Body of pancreas (tissue), 4 donors: ENCODE measurements around the gene CTTNBP2NL.

Experiments used
- CTCF ChIP-seq, 7 experiments: fragments of 450-650 bp in 4 of 7; fragments of 200-600 bp in 3 of 7; sonication (generic) in 3 of 7; IDR thresholded peaks; one replicate each; pipeline ENCODE4 v1.5.1; 2016 to 2019; ENCODE audit warnings: antibody characterized with exemption in 7 of 7
- POLR2A ChIP-seq, 3 donors: fragments of 450-650 bp; IDR thresholded peaks; one replicate each; pipeline ENCODE4 v1.6.1; 2016; ENCODE audit warnings: antibody characterized with exemption in 3 of 3, mild to moderate bottlenecking in 2 of 3

DNA sequence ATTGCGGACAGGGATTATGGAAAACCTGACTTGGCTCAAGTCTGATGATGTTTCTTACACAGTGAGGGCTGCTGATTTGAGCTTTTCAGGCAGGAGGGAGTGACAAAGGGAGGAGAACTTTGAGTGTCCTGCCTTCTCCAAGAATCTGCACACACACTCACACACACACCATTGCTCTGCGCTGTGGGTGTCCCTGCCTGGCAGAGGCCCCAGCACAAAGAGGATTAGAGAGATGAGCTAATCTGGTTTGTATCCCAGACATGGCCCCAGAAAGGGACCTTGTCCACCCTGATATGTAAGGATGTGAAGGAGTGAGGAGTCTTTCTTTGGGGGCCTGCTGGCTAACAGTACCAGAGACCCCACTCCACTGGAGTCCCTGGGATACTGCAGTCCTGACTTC is 106.8 kb downstream of the CTTNBP2NL start:
- TF ChIP-seq CTCF (IDR thresholded peaks at IDR 0.05) (no peak), POLR2A (IDR thresholded peaks at IDR 0.05) (no peak)
